Hematopoietic multipotent progenitor cell (in vitro differentiated cells): ENCODE data around the gene OR4A5. TPM values are rescaled to one million over a fixed set of nuclear protein-coding genes. Genes with fewer than 3 reads are reported as not detected.
"Not testable (repeated sequence)": the region's sequence is repeated elsewhere in the genome, so short reads cannot be mapped to it uniquely, and the experiment has no call there.

ENCODE experiments used
- DNase-seq, 3 donors: peaks; one replicate each; pipeline ENCODE4 v3.0.0-alpha.2; 2011 to 2015; ENCODE audit warnings: low read depth in 2 of 3, low spot score in 2 of 3
- total RNA-seq: library from RNA; depleted of rRNA; stranded (reverse); fragments of >200 nt; gene quantifications from one replicate; pipeline ENCODE4 v1.2.3, GENCODE V29; 2012

Gene OR4A5, protein sequence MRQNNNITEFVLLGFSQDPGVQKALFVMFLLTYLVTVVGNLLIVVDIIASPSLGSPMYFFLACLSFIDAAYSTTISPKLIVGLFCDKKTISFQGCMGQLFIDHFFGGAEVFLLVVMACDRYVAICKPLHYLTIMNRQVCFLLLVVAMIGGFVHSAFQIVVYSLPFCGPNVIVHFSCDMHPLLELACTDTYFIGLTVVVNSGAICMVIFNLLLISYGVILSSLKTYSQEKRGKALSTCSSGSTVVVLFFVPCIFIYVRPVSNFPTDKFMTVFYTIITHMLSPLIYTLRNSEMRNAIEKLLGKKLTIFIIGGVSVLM
- not detected for total RNA-seq

- DNase-seq = not testable (repeated sequence)
Observed at GRCh38 chr11:54706532-54706931, at the start of gene OR4A5. Gene OR4A5, plus strand, starts transcription at chr11:54706832. Its CDS starts 53 bp downstream, at chr11:54706885.

DNA sequence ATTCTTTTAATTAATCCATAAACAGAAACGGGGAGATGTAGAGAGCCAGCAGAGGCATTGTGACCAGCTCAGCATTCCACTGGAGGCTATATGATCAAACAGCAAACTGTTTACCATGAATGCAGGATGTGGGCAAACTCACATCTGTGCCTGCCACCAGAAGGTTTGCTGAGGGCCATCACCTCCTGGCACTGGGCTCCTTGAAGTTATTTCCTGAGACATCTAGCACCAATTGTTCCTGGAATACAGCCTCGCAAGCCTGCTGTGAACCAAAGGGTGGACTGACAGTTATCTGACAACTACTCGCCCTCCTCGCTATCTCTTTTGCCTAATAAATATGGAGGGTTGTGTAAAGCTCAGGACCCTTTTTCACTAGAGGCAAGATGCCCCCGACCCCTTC, 13.5 kb downstream of the OR4A5 start:
- DNase-seq = not testable (repeated sequence)

Other genes starting within 250 kb of the OR4A5 start
- not detected for gene OR4C46, start 102.8 kb upstream of the OR4A5 start, total RNA-seq